NCI-H2196 (cell line): ENCODE data around the gene MTHFR.
A peak's percentile ranks its signal among the peaks of the same experiment; 100 is the strongest.

Experiments
- DNase-seq: peaks from one replicate; lab custom pipeline; 2025; ENCODE audit not compliant: unreplicated experiment; lab: John Stamatoyannopoulos, UW

Gene MTHFR

DNA sequence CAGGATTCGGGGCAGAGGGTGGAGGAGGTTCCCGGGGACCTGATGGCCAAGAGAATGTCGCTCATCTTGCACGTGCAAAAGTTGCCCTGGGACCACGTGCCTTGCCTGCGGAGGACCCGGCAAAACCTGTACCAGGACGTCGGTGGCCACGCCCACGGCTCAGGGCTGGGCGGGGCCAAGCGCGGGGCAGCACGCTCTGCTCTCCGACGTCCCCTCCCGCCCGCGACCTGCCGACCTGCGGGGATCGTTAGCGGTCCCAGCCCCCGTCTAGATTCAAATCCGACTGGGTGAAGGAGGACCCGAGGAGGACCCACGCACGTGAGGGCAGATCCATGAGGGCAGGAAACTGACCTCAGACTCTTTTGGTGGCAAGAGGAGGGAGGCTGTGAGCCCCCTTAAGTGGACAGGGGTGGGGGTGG is 43.8 kb downstream of the MTHFR start, which contains the start of gene C1orf167:
Gene C1orf167, plus strand, starts transcription at position 206 of the 419 bp plus-strand sequence. CDS start 2,208 bp downstream, outside the sequence.
- DNase-seq, result no peak

- no peak for DNase-seq
Measured at GRCh38 chr1:11761285-11761684, 44.5 kb downstream of the MTHFR start.

DNA sequence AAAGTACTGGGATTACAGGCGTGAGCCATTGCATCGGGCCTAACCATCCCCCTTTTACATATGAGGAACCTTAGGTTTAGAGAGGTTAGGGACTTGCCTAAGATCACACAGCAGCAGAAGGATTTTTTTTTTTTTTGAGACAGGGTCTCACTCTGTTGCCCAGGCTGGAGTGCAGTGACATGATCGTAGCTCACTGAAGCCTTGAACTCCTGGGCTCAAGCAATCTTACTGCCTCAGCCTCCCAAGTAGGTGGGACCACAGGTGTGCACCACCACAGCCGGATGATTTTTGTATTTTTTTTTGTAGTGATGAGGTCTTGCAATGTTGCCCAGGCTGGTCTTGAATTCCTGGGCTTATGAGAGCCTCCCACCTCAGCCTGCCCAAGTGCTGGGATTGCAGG is 46.0 kb downstream of the MTHFR start:
- DNase-seq, result no peak

DNA sequence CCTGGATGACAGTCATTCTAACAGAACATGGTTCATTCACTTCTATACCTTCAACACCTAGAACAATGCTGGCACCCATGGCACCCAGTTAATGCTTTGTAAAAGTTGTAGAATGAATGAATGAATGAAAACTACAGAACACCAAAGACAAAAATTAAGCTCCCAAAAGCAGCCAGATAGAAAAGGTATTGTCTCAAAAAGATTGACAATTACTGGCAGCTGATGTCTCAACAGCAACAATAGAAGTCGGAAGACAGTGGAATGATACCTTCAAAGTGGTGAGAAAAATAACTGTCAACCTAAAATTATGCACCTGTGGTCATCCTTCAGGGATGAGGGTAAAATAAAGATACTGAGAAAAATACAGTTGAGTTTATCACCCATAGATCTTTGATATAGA is 48.7 kb downstream of the MTHFR start:
- no peak for DNase-seq

- no peak for DNase-seq
Measured at GRCh38 chr1:11753555-11754208, 52.1 kb downstream of the MTHFR start.

GRCh38 chr1:11752359-11753088 is 53.2 kb downstream of the MTHFR start:
- DNase-seq, result no peak

- no peak for DNase-seq
Measured at GRCh38 chr1:11751087-11751486, 54.7 kb downstream of the MTHFR start.

DNA sequence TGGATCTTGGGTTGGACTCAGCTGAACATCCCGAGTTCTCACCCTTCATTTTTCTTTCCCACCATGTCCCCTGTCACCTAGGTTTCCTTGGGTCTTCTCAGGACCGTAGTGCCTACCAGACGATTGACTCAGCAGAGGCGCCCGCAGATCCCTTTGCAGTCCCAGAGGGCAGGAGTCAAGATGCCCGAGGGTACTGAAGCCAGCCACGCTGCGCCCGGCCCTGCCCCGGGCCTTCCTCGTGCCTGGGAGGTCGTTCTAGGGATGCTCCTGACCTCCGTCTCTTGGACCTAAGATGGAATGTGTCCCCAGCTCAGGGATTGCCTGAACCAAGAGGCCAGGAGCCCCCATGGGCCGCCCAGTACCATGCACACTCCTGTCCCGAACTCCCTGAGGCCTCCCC is 55.8 kb downstream of the MTHFR start:
- DNase-seq, result no peak

DNA sequence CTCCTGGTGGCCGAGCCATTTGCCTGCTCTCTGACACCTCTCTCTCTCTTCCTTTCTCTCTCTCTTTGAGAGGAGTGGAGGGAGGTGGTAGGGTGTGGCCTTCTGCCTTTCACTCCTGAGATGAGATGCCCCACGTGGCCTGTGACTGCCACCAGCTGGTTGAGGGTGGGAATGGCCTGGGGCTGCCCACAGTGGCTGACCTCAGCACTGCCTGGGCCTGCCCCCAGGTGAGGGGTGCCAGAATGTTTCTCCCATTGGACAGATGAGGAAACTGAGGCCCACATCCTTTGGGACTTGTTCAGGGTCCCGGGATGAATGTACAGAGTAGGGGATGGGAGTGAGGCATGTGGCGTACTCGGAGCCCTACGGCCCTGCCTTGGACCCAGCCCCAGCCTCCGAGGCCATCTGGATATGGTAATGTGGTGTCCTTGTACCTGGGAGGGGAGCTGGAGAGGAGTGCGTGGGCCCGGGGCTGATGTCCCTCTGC is 56.5 kb downstream of the MTHFR start:
- DNase-seq, result peak; percentile 68

DNA sequence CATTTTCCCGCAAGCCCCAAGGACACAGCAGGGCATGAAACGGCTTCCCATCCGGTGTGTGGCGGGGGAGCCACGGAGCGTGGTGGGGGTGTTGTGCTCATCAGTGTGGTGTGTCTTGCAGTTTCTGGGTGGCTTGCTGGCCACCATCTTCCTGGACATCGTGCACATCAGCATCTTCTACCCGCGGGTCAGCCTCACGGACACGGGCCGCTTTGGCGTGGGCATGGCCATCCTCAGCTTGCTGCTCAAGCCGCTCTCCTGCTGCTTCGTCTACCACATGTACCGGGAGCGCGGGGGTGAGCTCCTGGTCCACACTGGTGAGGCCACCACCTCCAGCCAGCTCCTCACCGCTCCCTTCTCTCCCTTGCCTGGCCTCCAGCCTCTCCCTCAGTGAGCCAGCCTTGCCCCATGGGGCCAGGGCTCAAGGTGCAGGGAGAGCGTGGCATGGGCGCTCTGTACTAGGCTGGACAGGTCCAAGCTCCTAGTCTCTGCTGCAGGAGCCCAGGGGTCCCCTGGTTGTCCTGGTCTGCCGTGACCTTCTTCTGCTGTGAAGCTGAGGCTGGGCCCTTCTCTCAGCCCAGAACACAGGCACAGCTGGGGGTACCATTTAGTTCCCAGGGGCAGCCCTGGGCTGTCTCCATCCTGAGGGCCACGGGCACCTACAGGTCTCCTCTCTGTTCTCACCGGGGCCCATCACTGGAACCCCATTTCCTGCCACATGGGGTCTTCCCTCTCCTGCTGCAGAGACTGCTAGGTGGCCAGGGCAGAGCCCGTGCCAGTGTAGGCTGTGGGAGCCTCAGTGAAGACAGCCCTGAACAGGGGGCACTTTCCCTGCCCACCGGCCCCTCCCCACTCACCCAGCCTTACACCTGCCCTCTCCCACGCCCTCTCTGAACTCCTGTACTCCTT is 57.2 kb downstream of the MTHFR start:
- no peak for DNase-seq

DNA sequence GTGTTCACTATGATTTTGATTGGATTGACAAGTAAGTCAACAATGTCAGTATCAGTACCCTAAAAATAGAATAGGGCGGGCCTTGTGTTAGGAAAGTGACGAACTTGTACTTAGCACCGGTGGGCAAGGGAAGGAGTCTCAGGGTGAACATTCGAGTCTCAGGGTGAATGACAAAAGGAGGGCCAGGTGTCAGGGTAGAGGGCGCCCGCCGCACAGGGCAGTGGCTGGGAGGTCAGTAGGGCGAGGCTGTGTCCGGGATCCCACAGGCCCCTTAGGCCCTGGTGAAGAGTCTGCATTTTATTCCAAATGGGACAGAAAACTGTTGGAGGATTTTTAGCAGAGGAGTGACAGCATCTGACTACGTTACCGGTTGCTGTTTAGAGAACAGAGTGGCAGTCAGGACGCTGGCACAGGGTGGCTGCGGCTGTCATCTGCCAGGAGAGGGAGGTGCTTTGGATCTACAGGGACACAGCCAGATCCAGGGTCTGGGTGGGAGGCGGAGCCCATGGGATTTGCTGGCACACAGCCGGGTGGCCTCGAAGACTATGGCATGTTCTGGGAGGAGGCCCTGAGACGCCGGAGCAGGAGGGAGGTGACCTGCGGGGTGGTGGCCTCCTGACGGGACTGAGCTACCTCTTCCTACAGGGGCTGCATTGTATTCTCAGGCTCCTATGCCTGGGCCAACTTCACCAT is 58.8 kb downstream of the MTHFR start:
- no peak for DNase-seq

- DNase-seq, result no peak
Measured at GRCh38 chr1:11746092-11746491, 59.7 kb downstream of the MTHFR start.

GRCh38 chr1:11744287-11744686 is 61.5 kb downstream of the MTHFR start:
- no peak for DNase-seq

- DNase-seq, result no peak
Measured at GRCh38 chr1:11741919-11742558, 63.7 kb downstream of the MTHFR start.

DNA sequence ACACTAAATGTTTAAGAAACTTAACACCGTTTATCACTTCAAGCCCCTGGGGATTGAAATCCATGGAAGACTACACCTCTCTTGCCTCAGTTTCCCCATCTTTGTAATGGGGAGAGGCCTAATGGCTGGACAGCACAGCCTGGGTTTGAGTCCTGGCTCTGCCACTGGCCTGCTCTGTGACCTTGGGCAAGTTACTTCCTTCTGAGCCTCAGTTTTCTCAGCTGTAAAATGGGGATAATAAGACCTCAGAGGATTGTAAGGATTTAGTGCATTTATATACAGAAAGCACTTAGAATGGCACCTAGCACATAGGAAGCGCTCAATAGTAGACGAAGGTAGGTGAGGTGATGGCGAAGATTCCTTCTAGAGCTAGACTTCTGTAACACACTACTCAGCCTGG is 64.3 kb downstream of the MTHFR start:
- DNase-seq, result no peak

DNA sequence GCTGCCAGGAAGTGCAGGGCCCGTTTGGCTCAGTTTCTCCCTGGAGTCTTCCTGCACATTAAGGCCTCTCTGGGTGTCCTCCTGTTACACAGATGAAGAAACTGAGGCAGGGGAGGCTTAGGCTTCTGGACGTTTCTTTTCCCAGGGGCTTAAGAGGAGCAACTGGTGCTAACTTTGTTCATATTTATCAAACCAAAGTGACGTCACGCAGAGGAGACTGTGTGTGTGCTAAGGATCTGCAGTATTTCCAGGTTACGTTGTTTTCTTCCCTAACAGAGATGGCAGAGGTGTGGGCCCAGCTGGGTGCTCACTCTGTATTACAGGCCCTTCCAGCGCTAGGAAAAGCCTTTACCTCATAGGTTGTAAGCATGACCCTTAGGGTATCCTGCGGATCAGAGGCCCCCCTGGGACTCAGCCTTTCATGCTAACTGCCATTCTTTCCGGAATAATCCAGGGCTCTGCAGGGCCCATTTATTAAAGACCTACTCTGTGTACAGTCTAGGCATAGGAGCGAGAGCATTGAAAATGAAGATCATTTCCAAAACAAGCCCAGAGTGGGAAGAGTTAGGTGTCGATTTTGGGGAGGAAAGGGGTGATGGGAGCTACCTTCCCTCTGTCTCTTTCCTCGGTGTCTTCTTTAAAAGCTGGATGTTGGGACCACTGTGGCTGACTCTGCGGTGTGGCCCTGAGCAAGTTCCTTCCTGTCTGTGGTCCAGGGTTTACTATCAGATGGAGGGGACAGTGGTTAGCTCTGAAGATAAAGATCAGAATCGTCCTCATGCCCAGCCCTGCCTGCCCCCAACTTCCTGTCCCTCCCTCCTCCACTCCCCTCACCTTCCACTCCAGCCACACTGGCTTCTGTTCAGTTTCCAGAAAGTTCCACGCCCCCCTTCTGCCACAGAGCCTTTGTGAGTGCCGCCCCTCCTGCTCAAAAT is 65.2 kb downstream of the MTHFR start:
- no peak for DNase-seq

- no peak for DNase-seq
Measured at GRCh38 chr1:11738783-11739182, 67.0 kb downstream of the MTHFR start.

- no peak for DNase-seq
Measured at GRCh38 chr1:11738096-11738495, 67.7 kb downstream of the MTHFR start.
